Fibroblast of the aortic adventitia (primary cell): ENCODE measurements around the gene ENTPD1. TPM values are rescaled to one million over a fixed set of nuclear protein-coding genes. Genes with fewer than 3 reads are reported as not detected.
"Not testable (repeated sequence)": the region's sequence is repeated elsewhere in the genome, so short reads cannot be mapped to it uniquely, and the experiment has no call there.

ENCODE experiments used
- DNase-seq: peaks from one replicate; pipeline ENCODE4 v3.0.0-alpha.2; 2010; ENCODE audit warnings: low read depth
- H3K4me3 ChIP-seq: 2 replicates; pipeline ENCODE4 v1.5.1; 2011; ENCODE audit warnings: low read depth, mild to moderate bottlenecking, control low read depth, low read length, moderate library complexity
- CTCF ChIP-seq: IDR thresholded peaks from 2 replicates; pipeline ENCODE4 v1.5.1; 2011; ENCODE audit warnings: mild to moderate bottlenecking, low read length, control low read depth, inconsistent platforms; ENCODE audit not compliant: insufficient read depth
- total RNA-seq: library from RNA; depleted of rRNA; stranded (reverse); fragments of >200 nt; gene quantifications from 2 replicates; pipeline ENCODE4 v1.2.3, GENCODE V29; 2012; ENCODE audit warnings: low replicate concordance

The ENTPD1 gene
- total RNA-seq, 1 donor, result 0.09 TPM

GRCh38 chr10:95877881-95878280 is 121.9 kb downstream of the ENTPD1 start:
- TF ChIP-seq CTCF, result no peak
- no peak overlapping the region for H3K4me3 ChIP-seq
- DNase-seq, result no peak

- TF ChIP-seq CTCF, result no peak
- no peak for DNase-seq
- no peak overlapping the region for H3K4me3 ChIP-seq
These were observed 124.7 kb downstream of the ENTPD1 start for GRCh38 chr10:95880704-95881103.

GRCh38 chr10:95881316-95881715 is 125.4 kb downstream of the ENTPD1 start:
- H3K4me3 ChIP-seq, result no peak overlapping the region
- peak; percentile 65 for DNase-seq
- no peak for TF ChIP-seq CTCF

- H3K4me3 ChIP-seq, result no peak overlapping the region
- no peak for TF ChIP-seq CTCF
These were observed 133.9 kb downstream of the ENTPD1 start for GRCh38 chr10:95889830-95890229.

GRCh38 chr10:95896071-95896850 is 140.3 kb downstream of the ENTPD1 start:
- no peak for DNase-seq
- no peak for TF ChIP-seq CTCF
- H3K4me3 ChIP-seq, result no peak overlapping the region

More at GRCh38 chr10:95889830-95890229, 133.9 kb downstream of the ENTPD1 start:
- no peak for DNase-seq

GRCh38 chr10:95905897-95906580 is 150.1 kb downstream of the ENTPD1 start:
- H3K4me3 ChIP-seq, DNase-seq: not testable (repeated sequence)

- H3K4me3 ChIP-seq, result peak overlapping the region; percentile 84
- TF ChIP-seq CTCF, result peak; percentile 44
- DNase-seq, result peak; percentile 69
These were observed 150.9 kb downstream of the ENTPD1 start for GRCh38 chr10:95906677-95907455.
